Upper lobe of right lung (tissue), 1 donor: ENCODE measurements around the gene ARMC10. TPM values are rescaled to one million over a fixed set of nuclear protein-coding genes. Genes with fewer than 3 reads are reported as not detected.
"Not testable (repeated sequence)": the region's sequence is repeated elsewhere in the genome, so short reads cannot be mapped to it uniquely, and the experiment has no call there.

ENCODE experiments used
- ATAC-seq: fragments of 200-7000 bp; cut with Tn5 transposase; one replicate; pipeline ENCODE4 v1.9.1; 2020; ENCODE audit warnings: mild to moderate bottlenecking, moderate library complexity
- DNase-seq: peaks from one replicate; pipeline ENCODE4 v3.0.0-alpha.2; 2020
- H3K27ac ChIP-seq: fragments of 200-600 bp; one replicate; pipeline ENCODE4 v1.8.0; 2022
- H3K27me3 ChIP-seq: fragments of 200-600 bp; one replicate; pipeline ENCODE4 v1.8.0; 2022; ENCODE audit warnings: mild to moderate bottlenecking
- H3K36me3 ChIP-seq: fragments of 200-600 bp; one replicate; pipeline ENCODE4 v1.8.0; 2022
- H3K4me1 ChIP-seq: fragments of 200-600 bp; one replicate; pipeline ENCODE4 v1.8.0; 2022
- H3K4me3 ChIP-seq: fragments of 200-600 bp; one replicate; pipeline ENCODE4 v1.8.0; 2022; ENCODE audit warnings: mild to moderate bottlenecking
- H3K9me3 ChIP-seq: fragments of 200-600 bp; one replicate; pipeline ENCODE4 v1.8.0; 2022
- CTCF ChIP-seq: fragments of 200-600 bp; IDR thresholded peaks from one replicate; pipeline ENCODE4 v1.8.0; 2022; ENCODE audit warnings: antibody characterized with exemption
- intact Hi-C: fragments of 100-400 bp; cut with DNase I; formaldehyde crosslinking; loops from one replicate; pipeline ENCODE4 v1.11.0; 2022
- total RNA-seq: library from RNA; stranded (reverse); fragmentation: NEBNext Ultra II Directional; extraction: Animal tissue kit (Norgen Biotek cat#: 25700); gene quantifications from one replicate; pipeline ENCODE4 v1.2.1, GENCODE V29; 2021
- donor health status: DM: no; HTN: yes; CAD: no; lungs with severe emphysema.

ARMC10 gene
- total RNA-seq, 1 donor from 2014 or later = 33.3 TPM

GRCh38 chr7:103048833-103049232 is 26.1 kb upstream of the ARMC10 start:
- ATAC-seq (no peak), DNase-seq (no peak)
- intact Hi-C loops = no loop called here

GRCh38 chr7:103051519-103051918 is 23.4 kb upstream of the ARMC10 start:
- no peaks in the 10 kb centered on the region for H3K36me3 ChIP-seq
- H3K4me1 ChIP-seq = no peaks in the 10 kb centered on the region
- no peaks in the 10 kb centered on the region for H3K27me3 ChIP-seq
- H3K4me3 ChIP-seq = no peak overlapping the region
- no peak for TF ChIP-seq CTCF
- no peaks in the 10 kb centered on the region for H3K9me3 ChIP-seq
- H3K27ac ChIP-seq = no peak overlapping the region
- ATAC-seq = no peak
- no peak for DNase-seq
- intact Hi-C loops = no loop called here

More at GRCh38 chr7:103048833-103049232, 26.1 kb upstream of the ARMC10 start:
- H3K4me3 ChIP-seq = no peak overlapping the region
- no peak overlapping the region for H3K27ac ChIP-seq
- no peaks in the 10 kb centered on the region for H3K4me1 ChIP-seq
- H3K27me3 ChIP-seq = no peaks in the 10 kb centered on the region
- no peaks in the 10 kb centered on the region for H3K9me3 ChIP-seq
- H3K36me3 ChIP-seq = no peaks in the 10 kb centered on the region
- no peak for TF ChIP-seq CTCF

GRCh38 chr7:103056006-103056405 is 18.9 kb upstream of the ARMC10 start:
- H3K4me3 ChIP-seq, H3K36me3 ChIP-seq, DNase-seq, ATAC-seq, H3K9me3 ChIP-seq, H3K27ac ChIP-seq, intact Hi-C loops, H3K27me3 ChIP-seq, H3K4me1 ChIP-seq: not testable (repeated sequence)

- no peak for TF ChIP-seq CTCF
- H3K27me3 ChIP-seq = no peaks in the 10 kb centered on the region
- no peaks in the 10 kb centered on the region for H3K4me1 ChIP-seq
- DNase-seq (no peak), ATAC-seq (no peak)
- H3K4me3 ChIP-seq = no peak overlapping the region
- H3K9me3 ChIP-seq = no peaks in the 10 kb centered on the region
- intact Hi-C loops = no loop called here
- H3K27ac ChIP-seq = no peak overlapping the region
- H3K36me3 ChIP-seq = no peaks in the 10 kb centered on the region
These were observed 16.8 kb upstream of the ARMC10 start for GRCh38 chr7:103058122-103058521.

- Histone ChIP-seq H3K9me3 (no peaks in the 10 kb centered on the region), H3K4me1 (no peaks in the 10 kb centered on the region), H3K27ac (no peak overlapping the region), H3K36me3 (no peaks in the 10 kb centered on the region), H3K4me3 (no peak overlapping the region), H3K27me3 (no peaks in the 10 kb centered on the region)
- TF ChIP-seq CTCF = no peak
- intact Hi-C loops = no loop called here
- DNase-seq (no peak), ATAC-seq (no peak)
These were observed 15.5 kb upstream of the ARMC10 start for GRCh38 chr7:103059471-103059870.

- Histone ChIP-seq H3K27ac (no peak overlapping the region), H3K4me3 (no peak overlapping the region), H3K36me3 (no peaks in the 10 kb centered on the region), H3K27me3 (no peaks in the 10 kb centered on the region), H3K9me3 (no peaks in the 10 kb centered on the region), H3K4me1 (no peaks in the 10 kb centered on the region)
- intact Hi-C loops = no loop called here
- no peak for ATAC-seq
- no peak for DNase-seq
- no peak for TF ChIP-seq CTCF
These were observed 11.0 kb upstream of the ARMC10 start for GRCh38 chr7:103063895-103064294.
